NCI-H187 treated with DMSO at 0.1 percent for 48 hours (cell line): ENCODE results near the gene TRMT11.
"Not testable (repeated sequence)": the region's sequence is repeated elsewhere in the genome, so short reads cannot be mapped to it uniquely, and the experiment has no call there.

Experiments
- DNase-seq: peaks from one replicate; lab custom pipeline; 2025; lab: John Stamatoyannopoulos, UW

TRMT11 gene

GRCh38 chr6:125994670-125995488 lies 8.5 kb downstream of the TRMT11 start:
- no peak for DNase-seq

- peak; percentile 40 for DNase-seq
These were observed 9.7 kb downstream of the TRMT11 start for GRCh38 chr6:125995972-125996580.

GRCh38 chr6:126002755-126003679 lies 16.7 kb downstream of the TRMT11 start:
- no peak for DNase-seq

GRCh38 chr6:126007800-126008199 lies 21.5 kb downstream of the TRMT11 start:
- no peak for DNase-seq

GRCh38 chr6:126010040-126010439 lies 23.7 kb downstream of the TRMT11 start:
- no peak for DNase-seq

GRCh38 chr6:126015863-126016262 lies 29.5 kb downstream of the TRMT11 start:
- no peak for DNase-seq

GRCh38 chr6:126016591-126016990 lies 30.3 kb downstream of the TRMT11 start:
- DNase-seq, result no peak

GRCh38 chr6:126017668-126018067 lies 31.3 kb downstream of the TRMT11 start:
- DNase-seq, result no peak

- DNase-seq, result no peak
These were observed 34.1 kb downstream of the TRMT11 start for GRCh38 chr6:126020305-126021050.

GRCh38 chr6:126023474-126023873 lies 37.1 kb downstream of the TRMT11 start:
- DNase-seq, result not testable (repeated sequence)

- no peak for DNase-seq
These were observed 39.7 kb downstream of the TRMT11 start for GRCh38 chr6:126026001-126026400.

- no peak for DNase-seq
These were observed 41.3 kb downstream of the TRMT11 start for GRCh38 chr6:126027601-126028000.

GRCh38 chr6:126030045-126030444 lies 43.7 kb downstream of the TRMT11 start:
- DNase-seq, result no peak

- DNase-seq, result no peak
These were observed 47.4 kb downstream of the TRMT11 start for GRCh38 chr6:126033696-126034095.

GRCh38 chr6:126034656-126035055 lies 48.3 kb downstream of the TRMT11 start:
- no peak for DNase-seq

- DNase-seq, result no peak
These were observed 49.4 kb downstream of the TRMT11 start for GRCh38 chr6:126035764-126036163.

- DNase-seq, result no peak
These were observed 51.9 kb downstream of the TRMT11 start for GRCh38 chr6:126038234-126038633.

GRCh38 chr6:126039284-126039683 lies 52.9 kb downstream of the TRMT11 start:
- DNase-seq, result no peak

GRCh38 chr6:126040394-126040793 lies 54.1 kb downstream of the TRMT11 start:
- DNase-seq, result no peak

GRCh38 chr6:126040826-126041225 lies 54.5 kb downstream of the TRMT11 start:
- no peak for DNase-seq

GRCh38 chr6:126041516-126041915 lies 55.2 kb downstream of the TRMT11 start:
- DNase-seq, result no peak

GRCh38 chr6:126042001-126042419 lies 55.7 kb downstream of the TRMT11 start:
- DNase-seq, result no peak
